Transverse colon (tissue), 3 donors: Measurements from ENCODE around the gene FBXO46.

Source experiments
- EP300 ChIP-seq: sonication (generic); formaldehyde crosslinking; IDR thresholded peaks from one replicate; pipeline ENCODE4 v1.6.1; 2017; ENCODE audit warnings: antibody characterized with exemption, low read depth
- POLR2AphosphoS5 ChIP-seq, 3 donors: sonication (generic); formaldehyde crosslinking; IDR thresholded peaks; one replicate each; pipeline ENCODE4 v1.6.1; 2016; ENCODE audit warnings: antibody characterized with exemption in 3 of 3

DNA sequence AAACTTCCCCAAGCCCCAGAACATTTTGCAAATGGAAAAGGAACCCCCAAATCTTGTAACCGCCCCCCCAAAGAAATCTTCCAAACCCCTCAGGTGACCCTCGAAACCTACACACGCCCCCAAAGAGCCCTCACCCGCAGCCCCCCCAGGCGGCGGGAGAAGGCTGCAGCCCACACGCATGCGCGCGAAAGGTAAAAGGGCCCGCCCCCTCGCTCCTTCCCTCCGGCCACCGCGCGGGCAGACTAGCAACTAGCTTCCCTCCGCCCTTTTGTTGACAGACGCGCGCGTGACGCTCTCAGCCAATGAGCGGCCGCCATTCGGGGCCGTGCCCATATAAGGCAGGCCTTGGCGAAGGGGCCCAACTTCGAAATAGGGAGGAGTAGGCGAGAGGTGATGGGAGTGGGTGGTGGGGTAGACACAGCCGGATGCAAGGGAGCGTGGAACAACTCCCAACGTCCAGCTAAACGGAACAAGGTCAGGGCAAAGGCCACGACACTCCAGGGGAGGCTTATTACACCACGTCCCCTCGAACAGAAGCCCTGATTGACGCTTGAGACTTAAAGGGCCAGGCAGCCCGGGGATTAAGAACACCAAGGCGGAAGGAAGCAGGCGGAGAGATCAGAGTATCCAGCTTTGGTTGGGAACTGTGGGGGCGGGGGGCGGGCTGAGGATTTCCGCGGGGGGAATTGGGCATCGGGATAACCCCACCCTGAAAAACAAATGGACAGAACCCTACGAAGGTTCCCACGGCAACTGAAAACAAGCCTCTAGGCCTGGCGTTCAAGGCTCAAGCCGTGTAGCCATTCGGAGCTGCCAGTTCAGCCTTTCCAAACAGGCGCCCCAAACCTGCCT, 13.3 kb downstream of the FBXO46 start:
- TF ChIP-seq EP300 (peak; percentile 92), POLR2AphosphoS5 (IDR thresholded peaks at IDR 0.05) (peak; percentile 85 to 92 (median 91))
